Stimulated activated CD4-positive, alpha-beta T cell treated with anti-CD3 and anti-CD28 coated beads, Interleukin-1b, Interleukin-23, amount 100 ng/mL, for 1 hour (primary cell): ENCODE results near the gene POTEG.
"Not testable (repeated sequence)": the region's sequence is repeated elsewhere in the genome, so short reads cannot be mapped to it uniquely, and the experiment has no call there.

ENCODE experiments used
- DNase-seq, 2 donors: peaks; one replicate each; pipeline ENCODE4 v3.0.0-alpha.2; 2020; ENCODE audit warnings: low read depth in 2 of 2

The POTEG gene

DNA sequence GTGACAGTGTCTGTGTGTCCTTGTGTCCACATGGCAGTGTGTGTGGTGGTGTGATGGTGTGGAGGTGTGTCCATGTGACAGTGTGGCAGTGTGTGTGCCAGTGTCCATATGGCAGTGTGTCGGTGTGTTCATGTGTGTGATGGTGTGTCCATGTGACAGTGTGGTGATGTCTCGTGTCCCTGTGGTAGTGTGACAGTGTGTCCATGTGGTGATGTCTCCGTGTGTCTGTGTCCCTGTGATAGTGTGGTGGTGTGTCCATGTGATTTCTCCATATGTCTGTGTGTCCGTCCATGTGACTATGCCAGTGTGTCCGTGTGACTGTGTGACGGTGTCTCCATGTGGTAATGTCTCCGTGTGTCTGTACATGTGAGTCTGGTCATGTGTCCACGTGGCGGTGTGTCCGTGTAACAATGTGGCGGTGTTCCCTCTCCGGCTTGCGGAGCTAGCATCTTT lies 59.7 kb downstream of the POTEG start:
- DNase-seq: not testable (repeated sequence)

GRCh38 chr14:19372813-19373500 lies 61.2 kb downstream of the POTEG start:
- DNase-seq: not testable (repeated sequence)

DNA sequence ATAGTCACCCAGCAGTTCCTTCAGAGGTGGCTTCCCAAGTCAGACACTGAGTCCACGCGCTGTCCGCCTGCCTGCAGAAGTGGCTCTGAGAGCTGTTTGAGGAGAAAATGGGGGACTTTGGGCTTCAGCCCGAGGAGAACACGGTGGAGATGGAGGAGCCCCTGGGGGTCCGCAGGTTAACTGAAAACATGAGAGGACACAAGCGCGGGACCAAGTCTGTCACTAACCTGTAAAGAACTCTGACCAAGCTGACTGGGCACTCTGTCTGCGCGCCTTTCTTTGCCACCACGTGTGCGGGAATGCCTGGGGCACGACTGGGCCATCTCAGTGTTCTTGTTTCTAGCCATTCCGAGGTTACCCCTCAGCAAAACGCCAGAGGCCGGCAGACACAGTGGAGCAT lies 62.4 kb downstream of the POTEG start:
- not testable (repeated sequence) for DNase-seq

- not testable (repeated sequence) for DNase-seq
Measured at GRCh38 chr14:19362803-19363202, 71.3 kb downstream of the POTEG start.

DNA sequence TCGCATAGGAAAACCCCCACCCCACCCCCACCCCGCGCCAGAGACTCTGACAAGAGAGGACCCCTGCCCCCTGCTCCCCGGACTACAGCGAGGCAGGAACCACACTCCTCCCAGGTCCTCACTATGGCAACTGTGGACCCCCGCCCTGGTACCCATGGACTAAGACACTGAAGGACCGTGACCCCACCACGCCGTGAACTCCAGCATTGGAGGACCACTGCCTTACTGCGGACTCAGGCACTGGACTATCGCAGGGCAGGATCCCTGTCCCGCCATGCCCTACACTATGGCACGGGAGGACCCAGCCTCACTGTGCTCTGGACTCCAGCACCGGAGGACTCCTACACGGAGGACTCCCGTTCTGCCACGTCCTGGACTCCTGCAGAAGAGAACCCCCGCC lies 71.8 kb downstream of the POTEG start:
- not testable (repeated sequence) for DNase-seq

GRCh38 chr14:19361636-19362253 lies 72.4 kb downstream of the POTEG start:
- not testable (repeated sequence) for DNase-seq

DNA sequence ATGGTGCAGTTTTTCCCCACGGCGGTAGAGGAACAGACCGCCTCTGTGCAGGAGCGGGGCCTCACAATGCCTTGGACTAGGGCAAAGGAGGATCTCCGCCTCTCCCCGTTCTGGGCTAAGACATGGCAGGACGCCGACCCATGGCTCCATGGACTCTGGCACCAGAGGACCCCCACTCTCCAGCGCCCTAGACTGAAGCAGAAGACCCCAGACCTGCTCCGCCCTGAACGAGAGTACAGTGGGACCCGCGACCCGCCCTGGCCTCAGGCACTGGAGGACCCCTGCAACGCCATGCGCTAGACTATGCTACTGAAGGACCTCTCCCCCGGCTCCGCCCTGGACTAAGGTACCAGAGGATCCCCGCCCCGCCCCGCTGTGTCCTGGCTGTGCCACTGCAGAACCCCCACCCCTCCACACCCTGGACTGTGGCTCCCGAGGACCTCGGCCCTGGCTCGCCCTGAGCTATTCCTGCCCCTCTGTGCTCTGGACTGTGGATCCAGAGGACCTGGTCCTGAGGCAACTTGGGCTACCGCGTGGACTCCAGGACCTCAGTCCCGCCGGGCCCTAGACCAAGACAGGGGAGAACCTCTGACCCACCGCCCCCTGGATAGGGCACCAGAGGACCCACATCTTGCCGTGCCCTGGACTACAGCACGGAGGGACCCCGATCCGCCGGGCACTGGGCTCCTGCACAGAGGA lies 73.1 kb downstream of the POTEG start:
- not testable (repeated sequence) for DNase-seq
